ENCODE data around the gene LRRC45.

LRRC45 gene

DNA sequence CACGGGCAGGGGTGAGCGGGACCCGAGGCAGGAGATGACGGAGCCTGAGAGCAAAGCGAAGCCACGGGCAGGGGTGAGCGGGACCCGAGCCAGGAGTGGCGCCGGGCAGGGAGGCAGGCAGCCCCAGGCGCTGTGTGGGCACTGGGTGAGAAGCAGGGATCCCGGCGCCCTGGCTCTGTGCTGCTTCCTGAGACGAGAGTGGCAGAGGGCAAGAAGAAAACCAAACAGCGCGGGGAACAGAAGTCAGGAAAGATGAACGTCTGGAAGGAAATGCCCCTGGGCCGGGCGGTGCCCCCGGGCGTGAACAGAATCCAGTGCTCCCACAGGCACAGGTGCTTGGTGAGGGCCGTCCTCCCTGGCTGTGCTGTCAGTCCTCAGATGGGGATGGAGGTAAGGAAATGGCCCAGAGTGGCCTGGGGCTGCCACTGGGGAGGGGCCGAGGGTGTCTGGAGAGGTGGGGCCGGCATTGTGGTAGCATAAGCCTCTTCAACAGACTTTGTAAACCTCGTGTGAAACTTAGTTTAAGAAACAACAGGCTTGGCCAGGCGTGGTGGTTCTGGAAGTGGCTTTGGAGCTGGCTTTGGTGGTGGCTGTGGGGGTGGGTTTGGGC, 35.8 kb upstream of the LRRC45 start:
- H3K27ac Mint-ChIP-seq = no peak overlapping the region
- H3K36me3 Mint-ChIP-seq (ENCODE audit: low read depth) = peaks cover 16% of the 10 kb centered on the region
- no peaks in the 10 kb centered on the region for H3K27me3 Mint-ChIP-seq (ENCODE audit: low read depth)
- H3K4me3 Mint-ChIP-seq = no peak overlapping the region
- H3K4me1 Mint-ChIP-seq (ENCODE audit: low read depth) = peaks cover 2% of the 10 kb centered on the region
- no peaks in the 10 kb centered on the region for H3K9me3 Mint-ChIP-seq
- no peak for DNase-seq (ENCODE audit: low spot score)

DNA sequence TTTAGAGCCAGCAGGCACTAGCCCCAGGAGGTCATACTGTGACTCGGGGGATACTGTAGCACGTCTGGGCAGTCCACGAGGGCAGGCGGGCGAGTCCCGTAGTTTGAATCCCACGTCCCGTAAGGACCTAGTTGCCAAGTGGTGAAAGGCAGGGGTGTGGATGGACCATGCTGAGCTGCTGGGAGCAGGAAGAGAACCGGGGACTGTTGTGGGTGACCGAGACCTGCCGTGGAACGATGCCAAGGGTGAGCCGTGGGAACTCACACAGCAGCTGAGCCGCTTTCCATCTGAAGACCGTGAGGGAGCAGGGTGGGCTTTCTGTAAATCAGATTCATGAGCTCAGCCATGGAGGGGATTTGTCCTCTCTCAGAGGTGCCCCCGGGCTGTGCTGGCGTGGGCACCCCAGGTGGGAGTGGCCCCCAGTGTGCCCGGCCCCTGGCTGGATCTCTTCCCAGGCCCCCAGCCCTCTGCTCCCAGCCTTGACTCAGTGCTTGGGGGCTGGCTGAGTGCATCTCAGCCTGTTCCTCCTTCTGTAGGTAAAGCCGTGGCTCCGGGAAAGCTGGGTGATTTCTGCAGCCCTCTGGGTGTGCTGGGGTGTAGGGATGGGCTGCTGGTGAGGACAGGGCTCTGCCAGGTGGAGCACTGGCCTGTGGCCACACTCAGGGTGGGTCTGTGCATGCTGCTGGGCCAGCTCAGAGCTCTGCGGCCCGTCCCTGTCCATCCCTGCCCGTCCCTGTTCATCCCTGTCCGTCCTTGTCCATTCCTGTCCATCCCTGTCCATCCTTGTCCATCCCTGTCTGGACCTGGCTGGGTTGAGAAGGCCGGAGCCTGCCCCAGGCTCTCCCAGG, 32.0 kb upstream of the LRRC45 start:
- H3K4me3 Mint-ChIP-seq = no peak overlapping the region
- H3K27me3 Mint-ChIP-seq (ENCODE audit: low read depth) = no peaks in the 10 kb centered on the region
- peaks cover 6% of the 10 kb centered on the region for H3K36me3 Mint-ChIP-seq (ENCODE audit: low read depth)
- H3K9me3 Mint-ChIP-seq = no peaks in the 10 kb centered on the region
- DNase-seq (ENCODE audit: low spot score) = no peak
- no peaks in the 10 kb centered on the region for H3K4me1 Mint-ChIP-seq (ENCODE audit: low read depth)
- no peak overlapping the region for H3K27ac Mint-ChIP-seq

DNA sequence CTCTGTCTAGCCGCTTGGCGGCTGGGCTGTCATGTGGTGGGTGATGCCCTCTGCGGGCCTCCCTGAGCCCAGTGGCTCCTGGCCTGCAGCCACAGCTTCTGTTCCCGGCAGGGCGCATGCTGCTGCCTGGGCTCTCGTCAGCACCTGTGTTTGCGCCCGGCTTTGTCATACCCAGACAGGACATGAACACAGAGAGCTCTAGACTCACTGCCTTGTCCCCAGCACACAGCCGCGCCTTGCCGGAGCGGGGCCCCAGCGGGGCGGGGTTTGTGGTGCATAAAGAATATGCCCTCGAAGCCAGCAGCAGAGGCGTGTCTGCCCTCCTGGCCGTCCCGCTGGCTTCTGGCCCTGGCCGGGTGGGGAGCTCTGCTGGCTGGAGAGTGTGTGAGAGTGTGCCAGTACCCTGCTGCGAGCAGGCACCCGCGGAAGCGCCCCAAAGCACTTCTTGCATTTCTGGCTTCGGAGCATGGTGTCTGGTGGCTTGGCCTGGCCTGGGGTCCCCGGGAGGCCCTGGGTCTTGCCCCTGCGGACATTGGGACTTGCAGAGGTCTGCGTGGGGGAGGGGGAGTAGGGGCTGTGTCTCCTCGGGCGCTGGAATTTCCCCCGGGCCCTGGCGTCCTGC, 31.3 kb upstream of the LRRC45 start:
- Mint-ChIP-seq H3K4me1 (ENCODE audit: low read depth) (no peaks in the 10 kb centered on the region), H3K9me3 (no peaks in the 10 kb centered on the region)

DNA sequence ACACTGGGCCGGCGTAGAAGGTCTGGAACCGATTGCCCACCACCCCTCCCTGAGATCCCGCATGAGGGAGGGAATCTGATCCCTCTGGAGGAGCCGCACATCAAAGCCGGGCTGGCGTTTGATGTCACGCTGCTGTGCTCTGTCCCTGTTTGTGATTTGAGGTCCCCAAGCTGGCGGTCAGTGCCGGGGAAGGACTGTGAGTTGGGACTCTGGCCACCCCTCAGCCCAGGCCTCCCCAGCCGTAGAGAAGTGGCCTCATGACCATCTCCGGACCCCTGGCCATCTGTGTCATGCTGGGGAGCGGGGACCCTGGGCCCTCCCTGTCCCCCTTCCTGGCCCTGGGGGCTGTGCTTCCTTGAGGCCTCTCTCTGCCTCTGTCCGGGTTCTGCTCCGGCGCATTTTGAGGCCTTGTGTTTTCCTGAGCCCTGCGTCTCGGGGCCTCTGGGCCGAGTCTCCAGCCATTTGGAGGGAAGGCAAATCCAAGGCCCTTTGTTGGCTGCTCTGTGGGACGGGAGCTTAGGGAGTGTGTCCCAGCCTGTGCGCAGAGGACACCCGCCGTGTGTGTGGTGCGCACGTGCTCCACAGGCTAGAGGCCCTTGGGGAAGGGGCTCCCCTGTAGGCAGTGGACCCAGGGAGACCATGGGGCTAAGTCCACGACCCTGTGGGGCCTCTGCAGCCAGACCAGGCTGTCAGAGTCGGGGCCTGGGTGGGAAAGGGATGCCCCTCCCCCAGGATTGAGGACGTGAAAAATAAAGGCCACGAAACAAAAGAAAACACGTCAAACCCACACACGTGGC, 30.6 kb upstream of the LRRC45 start:
- no peaks in the 10 kb centered on the region for H3K27me3 Mint-ChIP-seq (ENCODE audit: low read depth)
- no peaks in the 10 kb centered on the region for H3K36me3 Mint-ChIP-seq (ENCODE audit: low read depth)
- no peak overlapping the region for H3K4me3 Mint-ChIP-seq
- no peak for DNase-seq (ENCODE audit: low spot score)
- no peak overlapping the region for H3K27ac Mint-ChIP-seq
- no peaks in the 10 kb centered on the region for H3K4me1 Mint-ChIP-seq (ENCODE audit: low read depth)
- H3K9me3 Mint-ChIP-seq = no peaks in the 10 kb centered on the region

More for the DNA sequence above, 31.3 kb upstream of the LRRC45 start:
- H3K4me3 Mint-ChIP-seq = no peak overlapping the region
- DNase-seq (ENCODE audit: low spot score) = no peak
- no peaks in the 10 kb centered on the region for H3K27me3 Mint-ChIP-seq (ENCODE audit: low read depth)
- H3K27ac Mint-ChIP-seq = no peak overlapping the region
- peaks cover 2% of the 10 kb centered on the region for H3K36me3 Mint-ChIP-seq (ENCODE audit: low read depth)

DNA sequence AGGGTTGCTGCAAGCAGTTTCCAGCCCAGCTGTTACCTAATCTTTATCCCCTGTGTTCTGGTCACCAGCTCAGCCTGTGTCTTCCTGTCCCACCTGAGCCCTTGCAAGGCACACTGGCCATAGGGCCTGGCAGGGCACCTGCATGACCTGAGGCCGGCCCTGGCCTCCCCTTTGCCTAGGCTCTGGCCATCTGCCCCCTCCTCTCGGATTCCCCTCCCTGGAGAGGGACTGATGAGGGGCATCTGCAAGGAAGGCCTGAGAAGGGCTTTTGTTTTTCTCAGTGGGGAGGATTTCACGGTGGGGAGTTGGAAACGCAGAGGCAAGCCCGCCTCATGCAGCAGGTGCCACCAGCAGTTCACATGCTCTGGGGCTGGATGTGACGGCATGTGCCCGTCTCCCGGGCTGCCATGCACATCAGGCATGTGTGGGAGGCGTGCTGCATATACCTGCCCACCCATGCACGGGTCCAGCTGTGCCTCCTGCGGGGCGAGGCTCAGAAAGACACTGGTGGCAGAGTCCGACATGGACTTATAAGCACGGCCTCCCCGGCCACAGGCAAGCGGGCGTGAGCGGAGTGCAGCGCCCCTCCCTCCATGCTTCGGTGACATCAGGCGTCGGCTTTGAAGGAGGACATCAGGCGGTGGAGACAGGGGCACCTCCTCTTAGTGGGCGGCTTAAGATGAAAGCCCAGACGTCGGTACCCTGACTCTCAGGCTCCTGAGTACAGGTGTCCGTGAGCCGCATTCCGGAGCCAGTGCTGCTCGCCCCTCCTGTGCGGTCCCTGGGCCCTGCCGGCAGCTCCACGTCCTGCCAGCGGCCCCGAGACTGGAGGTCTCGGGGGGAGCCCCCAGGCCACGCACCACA, 29.1 kb upstream of the LRRC45 start:
- H3K36me3 Mint-ChIP-seq (ENCODE audit: low read depth) = no peaks in the 10 kb centered on the region

DNA sequence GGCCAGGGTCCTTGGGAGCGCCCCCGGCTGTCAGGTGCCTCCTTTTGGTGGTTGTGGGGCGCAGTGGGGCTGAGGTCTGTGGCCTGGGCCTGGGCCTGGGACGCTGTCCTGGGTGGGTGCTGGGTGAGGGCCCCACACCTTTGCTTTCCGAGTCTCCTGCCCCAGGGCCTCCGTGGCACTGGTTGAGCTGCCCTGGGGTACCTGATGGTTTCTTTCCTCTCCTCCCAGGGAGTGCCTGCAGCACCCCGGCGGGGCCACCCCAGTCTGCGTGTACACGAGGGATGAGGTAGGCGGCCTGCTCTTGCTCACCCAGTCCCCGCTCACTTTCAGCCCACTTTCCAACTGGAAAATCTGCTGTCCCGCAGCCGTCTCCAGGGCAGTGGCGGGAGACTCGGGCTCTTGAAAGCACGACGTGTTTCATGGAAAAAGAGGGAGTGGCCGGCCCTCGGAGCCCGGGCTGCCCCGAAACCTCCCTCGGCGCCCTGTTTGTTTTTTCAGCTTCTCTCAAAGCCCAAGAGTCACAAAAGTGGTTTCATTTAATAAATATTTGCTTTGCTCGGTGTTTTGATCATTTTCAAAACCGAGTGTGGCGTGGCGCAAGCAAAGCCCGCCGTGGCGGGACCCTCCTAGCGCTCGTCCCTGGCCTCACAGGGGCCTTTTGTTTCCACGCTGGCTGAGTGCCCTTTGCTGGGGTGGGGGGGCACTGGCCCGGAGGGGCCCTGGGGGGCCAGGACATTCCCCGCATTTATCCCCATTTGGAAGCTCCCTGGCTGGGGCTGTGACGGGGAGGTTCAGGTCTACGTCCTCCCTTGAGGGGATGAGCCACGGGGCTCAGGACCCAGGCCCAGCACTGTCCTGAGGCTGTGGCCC, 28.3 kb upstream of the LRRC45 start:
- H3K27ac Mint-ChIP-seq = no peak overlapping the region

More for the DNA sequence above, 29.1 kb upstream of the LRRC45 start:
- Mint-ChIP-seq H3K27me3 (ENCODE audit: low read depth) (no peaks in the 10 kb centered on the region), H3K27ac (no peak overlapping the region), H3K4me3 (no peak overlapping the region), H3K4me1 (ENCODE audit: low read depth) (no peaks in the 10 kb centered on the region), H3K9me3 (no peaks in the 10 kb centered on the region)
- DNase-seq (ENCODE audit: low spot score) = no peak

DNA sequence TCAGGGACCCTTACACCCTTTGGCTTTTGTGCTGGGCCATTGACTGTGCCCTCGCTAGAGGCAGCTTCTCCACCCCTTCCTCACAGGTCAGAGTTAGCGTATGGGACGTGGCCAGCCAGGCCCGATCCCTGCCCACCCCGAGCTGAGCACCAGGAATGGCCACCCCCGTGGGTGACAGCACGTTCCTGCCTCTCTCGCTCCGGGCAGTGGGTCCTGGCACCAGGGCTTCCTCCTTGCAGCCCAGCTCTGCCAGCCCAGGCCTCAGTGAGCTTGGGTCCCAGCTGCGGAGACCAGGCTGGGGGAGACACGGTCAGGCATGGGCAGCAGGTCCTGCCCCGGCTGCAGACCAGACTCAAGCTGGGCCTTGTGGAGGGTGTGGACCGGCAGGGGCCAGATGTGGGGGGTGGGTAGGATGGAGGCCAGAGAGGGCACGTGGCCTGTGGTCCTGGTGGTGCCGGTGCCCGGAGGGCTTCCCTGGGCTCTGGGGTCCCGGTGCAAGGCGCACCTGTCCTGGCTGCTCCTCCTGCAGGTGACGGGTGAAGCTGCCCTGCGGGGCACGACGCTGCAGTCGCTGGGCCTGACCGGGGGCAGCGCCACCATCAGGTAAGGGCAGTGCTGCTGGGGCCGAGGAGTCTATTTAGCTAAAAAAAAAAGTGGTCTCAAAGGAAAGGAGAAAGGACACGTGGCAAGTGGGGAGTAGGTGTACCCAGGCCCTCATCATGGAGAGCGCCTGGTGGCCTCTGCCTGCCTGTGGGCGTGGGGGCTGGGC, 27.5 kb upstream of the LRRC45 start:
- no peak overlapping the region for H3K27ac Mint-ChIP-seq
- H3K4me1 Mint-ChIP-seq (ENCODE audit: low read depth) = no peaks in the 10 kb centered on the region
- H3K4me3 Mint-ChIP-seq = no peak overlapping the region
- H3K9me3 Mint-ChIP-seq = no peaks in the 10 kb centered on the region
- DNase-seq (ENCODE audit: low spot score) = no peak
- no peaks in the 10 kb centered on the region for H3K36me3 Mint-ChIP-seq (ENCODE audit: low read depth)
- no peaks in the 10 kb centered on the region for H3K27me3 Mint-ChIP-seq (ENCODE audit: low read depth)

More for the DNA sequence above, 28.3 kb upstream of the LRRC45 start:
- no peaks in the 10 kb centered on the region for H3K27me3 Mint-ChIP-seq (ENCODE audit: low read depth)
- no peak overlapping the region for H3K4me3 Mint-ChIP-seq
- no peak for DNase-seq (ENCODE audit: low spot score)
- no peaks in the 10 kb centered on the region for H3K9me3 Mint-ChIP-seq
- no peaks in the 10 kb centered on the region for H3K36me3 Mint-ChIP-seq (ENCODE audit: low read depth)
- no peaks in the 10 kb centered on the region for H3K4me1 Mint-ChIP-seq (ENCODE audit: low read depth)

DNA sequence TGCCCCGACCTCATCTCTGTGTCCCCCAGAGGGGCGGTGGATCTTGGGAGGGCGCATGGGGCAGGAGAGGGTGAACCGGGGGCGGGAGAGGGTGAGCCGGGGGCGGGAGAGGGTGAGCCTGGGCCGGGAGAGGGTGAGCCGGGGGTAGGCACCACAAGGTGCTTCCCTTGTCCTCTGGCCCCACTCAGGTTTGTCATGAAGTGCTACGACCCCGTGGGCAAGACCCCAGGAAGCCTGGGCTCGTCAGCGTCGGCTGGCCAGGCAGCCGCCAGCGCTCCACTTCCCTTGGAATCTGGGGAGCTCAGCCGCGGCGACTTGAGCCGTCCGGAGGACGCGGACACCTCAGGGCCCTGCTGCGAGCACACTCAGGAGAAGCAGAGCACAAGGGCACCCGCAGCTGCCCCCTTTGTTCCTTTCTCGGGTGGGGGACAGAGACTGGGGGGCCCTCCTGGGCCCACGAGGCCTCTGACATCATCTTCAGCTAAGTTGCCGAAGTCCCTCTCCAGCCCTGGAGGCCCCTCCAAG, 26.8 kb upstream of the LRRC45 start:
- Mint-ChIP-seq H3K9me3 (no peaks in the 10 kb centered on the region), H3K4me1 (ENCODE audit: low read depth) (no peaks in the 10 kb centered on the region), H3K27me3 (ENCODE audit: low read depth) (no peaks in the 10 kb centered on the region), H3K27ac (no peak overlapping the region), H3K4me3 (no peak overlapping the region), H3K36me3 (ENCODE audit: low read depth) (no peaks in the 10 kb centered on the region)
- no peak for DNase-seq (ENCODE audit: low spot score)

DNA sequence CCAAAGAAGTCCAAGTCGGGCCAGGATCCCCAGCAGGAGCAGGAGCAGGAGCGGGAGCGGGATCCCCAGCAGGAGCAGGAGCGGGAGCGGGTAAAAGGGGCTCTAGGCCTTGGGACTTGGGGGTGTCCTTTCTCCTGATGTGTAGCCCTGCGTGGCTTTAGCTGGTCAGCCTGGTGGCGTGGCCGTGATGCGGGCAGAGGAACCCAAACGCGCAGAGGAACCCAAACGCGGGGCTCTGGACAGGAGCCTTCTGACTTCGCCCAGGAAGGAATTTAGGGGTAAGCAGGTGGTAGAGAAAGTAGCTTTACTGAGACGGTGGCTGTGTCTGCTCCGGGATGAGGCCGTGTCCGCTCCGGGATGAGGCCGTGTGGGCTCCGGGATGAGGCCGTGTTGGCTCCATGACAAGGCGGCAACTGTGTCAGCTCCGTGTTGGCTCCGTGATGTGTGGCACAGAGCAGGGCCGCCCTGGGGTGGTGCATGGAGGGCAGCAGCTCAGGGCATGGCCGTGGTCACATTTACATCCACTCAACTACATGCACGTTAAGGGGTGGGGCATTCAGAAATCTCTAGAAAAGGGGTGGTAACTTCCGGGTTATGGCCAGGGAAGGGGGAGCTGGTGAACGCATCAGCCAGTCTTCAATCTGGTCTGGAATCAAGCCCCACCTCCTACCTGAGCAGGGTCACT, 26.2 kb upstream of the LRRC45 start:
- Mint-ChIP-seq H3K4me3 (no peak overlapping the region), H3K36me3 (ENCODE audit: low read depth) (no peaks in the 10 kb centered on the region), H3K9me3 (no peaks in the 10 kb centered on the region), H3K4me1 (ENCODE audit: low read depth) (no peaks in the 10 kb centered on the region), H3K27ac (no peak overlapping the region), H3K27me3 (ENCODE audit: low read depth) (no peaks in the 10 kb centered on the region)
- DNase-seq (ENCODE audit: low spot score) = no peak

DNA sequence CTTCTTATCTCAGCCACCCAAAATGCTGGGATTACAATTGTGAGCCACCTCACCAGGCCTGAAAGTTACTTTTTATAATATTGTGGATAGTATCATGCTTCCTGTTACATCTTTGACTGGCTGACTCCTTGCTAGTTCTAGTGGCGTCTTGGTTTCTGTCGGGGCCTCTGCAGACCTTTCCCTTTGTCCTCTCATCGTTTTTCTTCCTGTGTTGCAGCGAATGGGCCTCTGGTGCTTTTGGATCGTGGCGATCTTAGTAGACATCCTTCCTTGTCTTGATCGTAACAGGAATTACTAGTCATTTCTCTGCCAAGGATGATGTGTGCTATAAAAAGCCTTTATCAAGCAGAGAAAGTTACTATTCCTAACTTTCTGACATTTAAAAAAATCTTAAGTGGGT, 24.9 kb upstream of the LRRC45 start:
- Mint-ChIP-seq H3K9me3 (no peaks in the 10 kb centered on the region), H3K27me3 (ENCODE audit: low read depth) (no peaks in the 10 kb centered on the region), H3K27ac (no peak overlapping the region), H3K4me3 (no peak overlapping the region), H3K36me3 (ENCODE audit: low read depth) (no peaks in the 10 kb centered on the region), H3K4me1 (ENCODE audit: low read depth) (no peaks in the 10 kb centered on the region)
- DNase-seq (ENCODE audit: low spot score) = no peak

DNA sequence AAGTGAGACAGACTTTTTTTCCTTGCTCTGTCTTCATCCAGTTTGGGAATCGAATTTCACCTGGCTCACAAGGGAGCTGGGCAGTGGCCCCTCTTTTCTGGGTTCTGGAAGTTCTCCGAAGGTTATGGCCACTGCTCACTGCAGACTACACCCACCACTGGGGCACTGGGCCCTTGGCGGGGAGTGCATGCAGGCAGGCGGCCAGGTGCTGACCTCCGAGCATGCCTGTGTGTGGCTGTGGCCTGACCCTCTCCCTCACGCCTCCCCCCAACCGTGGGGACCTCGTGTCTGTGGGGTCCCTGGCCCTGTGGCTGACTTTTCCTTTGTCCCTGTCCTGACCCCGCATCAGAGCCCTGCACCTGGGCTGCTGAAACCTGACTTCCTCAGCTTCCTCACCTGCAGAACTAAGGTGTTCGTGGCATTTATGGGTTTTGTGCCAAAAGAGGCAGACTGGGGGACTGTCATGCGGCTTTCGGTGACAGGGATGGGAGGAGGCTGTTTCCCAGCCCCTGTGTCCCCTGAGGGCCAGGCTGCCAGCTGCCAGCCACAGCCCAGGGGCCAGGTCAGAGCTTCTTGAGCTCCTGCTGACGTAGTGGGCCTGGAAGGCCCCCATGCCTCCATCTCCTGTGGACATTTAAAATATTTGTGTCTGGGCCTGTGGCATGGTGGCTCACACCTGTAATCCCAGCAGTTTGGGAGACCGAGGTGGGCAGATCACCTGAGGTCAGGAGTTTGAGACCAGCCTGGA, 24.2 kb upstream of the LRRC45 start:
- Mint-ChIP-seq H3K4me3 (no peak overlapping the region), H3K4me1 (ENCODE audit: low read depth) (no peaks in the 10 kb centered on the region), H3K27me3 (ENCODE audit: low read depth) (no peaks in the 10 kb centered on the region), H3K9me3 (no peaks in the 10 kb centered on the region), H3K27ac (no peak overlapping the region), H3K36me3 (ENCODE audit: low read depth) (no peaks in the 10 kb centered on the region)
- DNase-seq (ENCODE audit: low spot score) = no peak
